GM13977 (cell line): ENCODE results near the gene CBX8.

Source experiments
- DNase-seq: peaks from one replicate; pipeline ENCODE4 v3.0.0; 2012; ENCODE audit warnings: low spot score
- in situ Hi-C: fragments of 300-500 bp; cut with MboI; formaldehyde crosslinking; loops from one replicate; pipeline ENCODE4 v1.12.0; 2022; ENCODE audit warnings: low sequenced_read_pairs, low pct_unique_long_range_greater_than_20kb, mixed read lengths, inconsistent platforms; ENCODE audit not compliant: unreplicated experiment
- TF ChIP-seq, protein P1 (sequence below): IDR thresholded peaks from 2 replicates; pipeline ENCODE4 v1.5.1; 2012; ENCODE audit warnings: mild to moderate bottlenecking, control low read depth; ENCODE audit not compliant: insufficient read depth; ENCODE audit errors: extremely low read depth, missing control alignments

The CBX8 gene

DNA sequence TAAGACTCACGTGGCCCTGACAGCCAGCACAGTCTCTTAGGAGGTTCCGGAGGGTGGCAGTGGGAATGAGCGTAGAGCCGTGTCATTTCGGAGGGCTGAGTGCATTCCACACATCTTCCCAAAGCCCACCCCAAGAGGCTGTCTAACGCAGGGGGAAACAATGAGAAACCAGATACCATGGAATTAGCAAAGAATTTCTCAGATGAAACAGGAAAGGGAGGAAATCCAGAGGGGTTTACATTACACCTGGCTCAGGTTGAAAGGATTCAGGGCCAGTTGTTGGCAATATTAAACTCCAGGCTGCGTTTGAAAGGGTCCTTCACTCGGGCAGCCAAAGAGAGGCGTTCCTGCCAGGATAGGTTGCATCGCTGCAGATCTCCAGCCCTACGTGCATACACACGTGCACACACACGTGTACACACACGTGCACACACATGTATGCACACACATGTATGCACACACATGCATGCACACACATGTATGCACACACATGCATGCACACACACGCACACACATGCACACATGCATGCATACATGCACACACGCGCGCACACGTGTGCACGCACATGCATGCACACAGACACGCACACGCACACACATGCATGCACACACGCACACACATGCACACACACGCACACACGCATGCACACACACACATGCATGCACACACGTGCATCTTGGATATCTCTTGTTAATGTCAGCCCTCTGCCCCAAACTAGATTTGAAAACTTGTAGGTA, 30.1 kb upstream of the CBX8 start:
- no peak for DNase-seq
- in situ Hi-C loops, result no loop called here
- TF ChIP-seq, protein P1, sequence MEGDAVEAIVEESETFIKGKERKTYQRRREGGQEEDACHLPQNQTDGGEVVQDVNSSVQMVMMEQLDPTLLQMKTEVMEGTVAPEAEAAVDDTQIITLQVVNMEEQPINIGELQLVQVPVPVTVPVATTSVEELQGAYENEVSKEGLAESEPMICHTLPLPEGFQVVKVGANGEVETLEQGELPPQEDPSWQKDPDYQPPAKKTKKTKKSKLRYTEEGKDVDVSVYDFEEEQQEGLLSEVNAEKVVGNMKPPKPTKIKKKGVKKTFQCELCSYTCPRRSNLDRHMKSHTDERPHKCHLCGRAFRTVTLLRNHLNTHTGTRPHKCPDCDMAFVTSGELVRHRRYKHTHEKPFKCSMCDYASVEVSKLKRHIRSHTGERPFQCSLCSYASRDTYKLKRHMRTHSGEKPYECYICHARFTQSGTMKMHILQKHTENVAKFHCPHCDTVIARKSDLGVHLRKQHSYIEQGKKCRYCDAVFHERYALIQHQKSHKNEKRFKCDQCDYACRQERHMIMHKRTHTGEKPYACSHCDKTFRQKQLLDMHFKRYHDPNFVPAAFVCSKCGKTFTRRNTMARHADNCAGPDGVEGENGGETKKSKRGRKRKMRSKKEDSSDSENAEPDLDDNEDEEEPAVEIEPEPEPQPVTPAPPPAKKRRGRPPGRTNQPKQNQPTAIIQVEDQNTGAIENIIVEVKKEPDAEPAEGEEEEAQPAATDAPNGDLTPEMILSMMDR, result no peak

DNA sequence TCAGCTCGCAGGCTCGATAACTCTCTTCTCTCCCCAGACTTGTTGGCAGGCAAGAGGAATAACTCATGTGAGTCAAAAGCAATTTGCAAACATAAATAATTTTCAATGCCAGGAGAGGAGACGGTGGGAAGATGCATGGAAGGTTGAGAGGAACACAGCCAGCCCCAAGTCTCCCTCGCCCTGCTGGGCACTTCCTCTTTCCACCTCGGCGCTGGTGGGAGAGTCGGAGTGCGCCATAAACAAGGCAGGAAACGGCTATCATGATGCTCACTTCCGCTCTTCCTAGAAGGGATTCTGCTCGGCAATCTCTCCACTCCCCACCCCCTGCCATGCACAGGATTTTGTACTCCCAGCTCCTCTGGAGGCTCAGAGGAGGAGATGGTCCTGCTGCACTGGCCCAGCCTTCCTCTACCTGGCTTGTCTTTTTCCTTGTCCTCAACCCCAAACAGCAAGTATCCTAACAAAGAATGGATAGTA, 29.4 kb upstream of the CBX8 start:
- DNase-seq, result no peak
- in situ Hi-C loops, result no loop called here
- TF ChIP-seq, protein P1, result no peak

DNA sequence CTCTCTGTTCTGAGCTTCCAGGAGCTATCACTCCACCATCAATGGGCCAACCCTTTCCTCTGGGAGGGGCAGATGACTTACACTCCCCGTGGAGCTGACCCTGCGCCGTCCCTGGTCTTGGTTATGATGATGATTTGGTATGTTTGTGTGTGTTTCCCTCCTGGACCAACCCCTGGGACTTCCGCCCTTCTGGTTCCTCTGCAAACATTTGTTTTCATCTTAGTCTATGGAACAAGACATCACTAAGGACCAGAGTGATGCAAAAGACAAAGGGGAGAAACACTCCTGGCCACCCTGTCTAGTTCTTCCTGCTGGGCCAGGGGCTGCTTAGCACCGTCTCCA, 28.7 kb upstream of the CBX8 start:
- TF ChIP-seq, protein P1, result no peak
- no peak for DNase-seq
- in situ Hi-C loops, result no loop called here

DNA sequence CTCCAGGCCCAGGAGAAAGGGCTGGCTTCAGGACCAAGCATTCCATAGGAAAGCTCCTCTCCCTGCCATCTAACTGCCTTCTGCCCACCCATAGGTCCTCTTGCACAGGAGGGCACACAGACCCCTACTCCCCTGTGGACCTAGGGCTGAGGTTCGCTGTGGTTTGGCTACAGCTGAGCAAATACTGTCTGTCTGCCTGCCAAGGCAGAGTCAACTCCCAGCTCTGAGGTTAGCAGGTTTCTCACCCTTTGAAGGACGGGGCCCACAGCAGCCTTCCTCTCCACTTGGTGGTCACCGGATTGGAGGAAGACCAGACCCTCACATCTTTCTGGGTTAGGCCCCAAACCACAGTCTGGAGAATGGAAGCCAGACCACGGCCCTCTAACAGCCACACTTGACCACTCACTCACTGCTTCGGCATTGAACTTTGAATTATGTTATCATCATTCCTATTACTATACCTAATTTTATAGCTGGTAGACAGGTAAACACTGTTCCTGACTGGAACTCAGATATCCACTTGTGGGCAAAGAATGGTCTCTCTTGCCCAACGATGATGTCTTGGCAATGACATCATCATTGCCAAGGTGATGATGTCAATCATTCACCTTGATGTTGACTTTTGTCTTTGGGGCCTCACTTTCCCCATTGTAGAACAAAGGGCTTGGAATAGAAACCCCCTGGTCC, 28.2 kb upstream of the CBX8 start:
- in situ Hi-C loops, result no loop called here
- TF ChIP-seq, protein P1, result no peak
- DNase-seq, result no peak

DNA sequence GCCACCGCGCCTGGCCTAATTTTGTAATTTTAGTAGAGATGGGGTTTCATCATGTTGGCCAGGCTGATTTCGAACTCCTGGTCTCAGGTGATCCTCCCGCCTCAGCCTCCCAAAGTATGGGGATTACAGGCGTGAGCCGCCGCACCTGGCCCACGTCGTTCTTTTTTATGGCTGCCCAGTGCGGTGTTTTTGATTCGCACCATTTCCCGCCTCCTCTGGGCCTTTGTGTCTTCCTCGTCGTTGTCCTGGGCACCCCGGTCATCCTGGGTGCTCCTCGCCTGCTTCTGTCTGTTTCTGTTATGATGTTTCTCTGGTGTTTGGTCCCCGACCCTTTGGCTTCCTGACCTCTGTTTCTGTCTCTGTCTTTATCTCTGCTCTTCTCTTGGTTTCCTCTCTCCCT, 27.4 kb upstream of the CBX8 start:
- TF ChIP-seq, protein P1, result no peak
- no peak for DNase-seq
- in situ Hi-C loops, result no loop called here

DNA sequence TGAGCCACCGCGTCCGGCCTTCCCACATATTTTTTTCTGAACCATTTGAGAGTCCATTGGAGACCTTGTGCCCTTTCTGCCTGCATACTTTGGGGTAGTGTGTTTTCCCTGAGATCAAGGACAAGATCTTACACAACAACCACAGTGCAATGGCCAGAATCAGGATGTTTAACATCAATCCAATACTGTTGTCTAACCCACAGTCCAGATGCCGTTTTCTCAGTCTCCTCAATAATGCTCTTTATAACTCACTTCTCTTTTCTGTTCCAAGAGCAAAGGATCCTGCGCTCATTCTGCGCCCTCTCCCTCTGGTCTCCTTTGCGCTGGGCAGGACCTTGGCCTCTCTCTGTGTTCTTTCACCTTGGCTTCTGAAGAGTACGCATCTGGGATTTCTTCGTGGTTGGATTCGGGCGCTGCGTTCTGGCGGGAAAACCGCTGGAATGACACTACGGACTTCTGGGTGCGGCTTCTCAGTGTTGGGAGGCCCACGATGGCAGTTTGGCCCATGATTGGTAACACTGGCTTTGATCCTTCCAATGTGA, 25.8 kb upstream of the CBX8 start:
- DNase-seq, result no peak
- TF ChIP-seq, protein P1, result no peak
- in situ Hi-C loops, result no loop called here
